Smooth muscle cell (in vitro differentiated cells): ENCODE measurements around the gene IFNA2. TPM values are rescaled to one million over a fixed set of nuclear protein-coding genes. Genes with fewer than 3 reads are reported as not detected.

ENCODE experiments used
- DNase-seq: peaks from one replicate; lab custom pipeline; 2025; ENCODE audit not compliant: unreplicated experiment; lab: John Stamatoyannopoulos, UW
- H2AFZ ChIP-seq: fragments of 200-600 bp; sonication (generic); 2 replicates; pipeline ENCODE4 v1.6.0; 2016; ENCODE audit warnings: antibody characterized with exemption, low read depth, mild to moderate bottlenecking
- H3F3A ChIP-seq: fragments of 200-600 bp; sonication (generic); 2 replicates; pipeline ENCODE4 v1.6.0; 2017; ENCODE audit warnings: antibody characterized with exemption, low read depth
- H3K27ac ChIP-seq: fragments of 200-600 bp; sonication (generic); 2 replicates; pipeline ENCODE4 v1.5.1; 2016; ENCODE audit warnings: low read depth, mild to moderate bottlenecking
- H3K27me3 ChIP-seq: fragments of 200-600 bp; sonication (generic); 2 replicates; pipeline ENCODE4 v1.6.1; 2016; ENCODE audit warnings: low read depth, mild to moderate bottlenecking
- H3K36me3 ChIP-seq: fragments of 200-600 bp; sonication (generic); 2 replicates; pipeline ENCODE4 v1.5.1; 2016; ENCODE audit warnings: low read depth
- H3K4me1 ChIP-seq: fragments of 200-600 bp; sonication (generic); 2 replicates; pipeline ENCODE4 v1.5.1; 2016; ENCODE audit warnings: low read depth
- H3K4me2 ChIP-seq: fragments of 200-600 bp; sonication (generic); 2 replicates; pipeline ENCODE4 v1.6.0; 2016; ENCODE audit warnings: mild to moderate bottlenecking
- H3K4me3 ChIP-seq: fragments of 200-600 bp; sonication (generic); 2 replicates; pipeline ENCODE4 v1.5.1; 2016; ENCODE audit warnings: mild to moderate bottlenecking
- H3K79me2 ChIP-seq: fragments of 200-600 bp; sonication (generic); 2 replicates; pipeline ENCODE4 v1.6.0; 2016; ENCODE audit warnings: low read depth, mild to moderate bottlenecking
- H3K9ac ChIP-seq: fragments of 200-600 bp; sonication (generic); 2 replicates; pipeline ENCODE4 v1.6.0; 2016; ENCODE audit warnings: low read depth
- H3K9me3 ChIP-seq: fragments of 200-600 bp; sonication (generic); replicated peaks from 2 replicates; pipeline ENCODE4 v1.5.1; 2016; ENCODE audit warnings: low read depth
- H4K20me1 ChIP-seq: fragments of 200-600 bp; sonication (generic); 2 replicates; pipeline ENCODE4 v1.6.0; 2016; ENCODE audit warnings: low read depth
- CTCF ChIP-seq: fragments of 200-600 bp; sonication (generic); IDR thresholded peaks from 2 replicates; pipeline ENCODE4 v1.5.1; 2017; ENCODE audit warnings: borderline replicate concordance, mild to moderate bottlenecking, antibody characterized with exemption; ENCODE audit not compliant: insufficient read depth, poor library complexity, severe bottlenecking
- WGBS: methylation state at CpG from one replicate; pipeline ENCODE4 v1.1.7; 2016; ENCODE audit warnings: low lambda C conversion rate; 5-methylcytosine and 5-hydroxymethylcytosine counted together
- polyA plus RNA-seq: library from polyadenylated mRNA; unstranded; fragments of >200 nt; fragmentation: Nextera tagmentation; extraction: Ambion mirVana; gene quantifications from 2 replicates; pipeline ENCODE4 v1.2.1, GENCODE V29; 2016
- total RNA-seq: library from RNA; depleted of rRNA; stranded (reverse); fragments of >200 nt; gene quantifications from 2 replicates; pipeline ENCODE4 v1.2.3, GENCODE V29; 2014

The IFNA2 gene
- total and polyA plus RNA-seq, 2 experiments from 2014 or later = not detected

- no peak for DNase-seq
- WGBS = 94% methylated on average over 2 of the region's 2 CpGs
Observed at GRCh38 chr9:21414220-21414940, 29.2 kb upstream of the IFNA2 start.

GRCh38 chr9:21413624-21414023 lies 28.4 kb upstream of the IFNA2 start:
- WGBS = 59% methylated on average over 5 of the region's 5 CpGs
- Histone ChIP-seq H3K4me3 (no peak overlapping the region), H2AFZ (no peak overlapping the region), H3K9ac (no peak overlapping the region), H3K4me2 (no peak overlapping the region), H3K4me1 (no peaks in the 10 kb centered on the region), H3K36me3 (no peaks in the 10 kb centered on the region), H3F3A (no peaks in the 10 kb centered on the region), H3K9me3 (no peaks in the 10 kb centered on the region), H3K27me3 (no peaks in the 10 kb centered on the region), H3K27ac (no peak overlapping the region), H3K79me2 (no peaks in the 10 kb centered on the region), H4K20me1 (no peaks in the 10 kb centered on the region)
- no peak for DNase-seq
- no peak for TF ChIP-seq CTCF

More at GRCh38 chr9:21414220-21414940, 29.2 kb upstream of the IFNA2 start:
- no peak overlapping the region for H3K9ac ChIP-seq
- H3K9me3 ChIP-seq = no peaks in the 10 kb centered on the region
- no peaks in the 10 kb centered on the region for H3K4me1 ChIP-seq
- TF ChIP-seq CTCF = no peak
- H3K27me3 ChIP-seq = no peaks in the 10 kb centered on the region
- no peak overlapping the region for H2AFZ ChIP-seq
- no peaks in the 10 kb centered on the region for H4K20me1 ChIP-seq
- H3K36me3 ChIP-seq = no peaks in the 10 kb centered on the region
- no peaks in the 10 kb centered on the region for H3F3A ChIP-seq
- no peak overlapping the region for H3K4me2 ChIP-seq
- no peaks in the 10 kb centered on the region for H3K79me2 ChIP-seq
- H3K27ac ChIP-seq = no peak overlapping the region
- no peak overlapping the region for H3K4me3 ChIP-seq

- 88% methylated on average over 4 of the region's 4 CpGs for WGBS
- no peak overlapping the region for H2AFZ ChIP-seq
- no peak for TF ChIP-seq CTCF
- no peak overlapping the region for H3K4me3 ChIP-seq
- H3F3A ChIP-seq = no peaks in the 10 kb centered on the region
- no peaks in the 10 kb centered on the region for H3K36me3 ChIP-seq
- no peaks in the 10 kb centered on the region for H3K79me2 ChIP-seq
- H3K9me3 ChIP-seq = no peaks in the 10 kb centered on the region
- no peaks in the 10 kb centered on the region for H3K4me1 ChIP-seq
- no peaks in the 10 kb centered on the region for H3K27me3 ChIP-seq
- H3K9ac ChIP-seq = no peak overlapping the region
- DNase-seq = no peak
- no peak overlapping the region for H3K27ac ChIP-seq
- H3K4me2 ChIP-seq = no peak overlapping the region
- no peaks in the 10 kb centered on the region for H4K20me1 ChIP-seq
Observed at GRCh38 chr9:21413151-21413550, 28.0 kb upstream of the IFNA2 start.

- Histone ChIP-seq H3K9me3 (no peaks in the 10 kb centered on the region), H3K9ac (no peak overlapping the region), H3K79me2 (no peaks in the 10 kb centered on the region), H3F3A (no peaks in the 10 kb centered on the region), H3K4me2 (no peak overlapping the region), H2AFZ (no peak overlapping the region), H3K36me3 (no peaks in the 10 kb centered on the region), H3K4me1 (no peaks in the 10 kb centered on the region), H3K27me3 (no peaks in the 10 kb centered on the region), H3K4me3 (no peak overlapping the region), H3K27ac (no peak overlapping the region), H4K20me1 (no peaks in the 10 kb centered on the region)
- TF ChIP-seq CTCF = no peak
- DNase-seq = no peak
Observed at GRCh38 chr9:21412107-21412506, 26.9 kb upstream of the IFNA2 start.
